Measurements from ENCODE around the gene GOLGA8T.
"Not testable (repeated sequence)": the region's sequence is repeated elsewhere in the genome, so short reads cannot be mapped to it uniquely, and the experiment has no call there.

The GOLGA8T gene, protein sequence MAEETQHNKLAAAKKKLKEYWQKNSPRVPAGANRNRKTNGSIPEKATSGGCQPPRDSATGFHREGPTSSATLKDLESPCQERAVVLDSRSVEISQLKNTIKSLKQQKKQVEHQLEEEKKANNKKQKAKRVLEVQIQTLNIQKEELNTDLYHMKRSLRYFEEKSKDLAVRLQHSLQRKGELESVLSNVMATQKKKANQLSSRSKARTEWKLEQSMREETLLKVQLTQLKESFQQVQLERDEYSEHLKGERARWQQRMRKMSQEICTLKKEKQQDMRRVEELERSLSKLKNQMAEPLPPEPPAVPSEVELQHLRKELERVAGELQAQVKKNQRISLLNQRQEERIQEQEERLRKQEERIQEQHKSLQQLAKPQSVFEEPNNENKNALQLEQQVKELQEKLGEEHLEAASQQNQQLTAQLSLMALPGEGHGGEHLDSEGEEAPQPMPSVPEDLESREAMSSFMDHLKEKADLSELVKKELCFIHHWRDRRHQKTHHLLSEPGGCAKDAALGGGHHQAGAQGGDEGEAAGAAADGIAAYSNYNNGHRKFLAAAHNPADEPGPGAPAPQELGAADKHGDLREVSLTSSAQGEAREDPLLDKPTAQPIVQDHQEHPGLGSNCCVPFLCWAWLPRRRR
- 0.31 reads per million in 2 donors for total RNA-seq

GRCh38 chr15:30134751-30135150 lies at the start of gene GOLGA8T:
Gene GOLGA8T (plus strand): TSS chr15:30135051. CDS start chr15:30135149, 98 bp downstream.
- DNase-seq = not testable (repeated sequence)

GRCh38 chr15:30097827-30098226 lies 37.0 kb upstream of the GOLGA8T start:
- DNase-seq = not testable (repeated sequence)

GRCh38 chr15:30102890-30103289 lies 32.0 kb upstream of the GOLGA8T start:
- DNase-seq = not testable (repeated sequence)

- DNase-seq = not testable (repeated sequence)
These were observed 30.8 kb upstream of the GOLGA8T start for GRCh38 chr15:30103941-30104507.

- not testable (repeated sequence) for DNase-seq
These were observed 24.3 kb upstream of the GOLGA8T start for GRCh38 chr15:30110591-30110990.

- DNase-seq = not testable (repeated sequence)
These were observed 4.8 kb upstream of the GOLGA8T start for GRCh38 chr15:30130066-30130465.

DNA sequence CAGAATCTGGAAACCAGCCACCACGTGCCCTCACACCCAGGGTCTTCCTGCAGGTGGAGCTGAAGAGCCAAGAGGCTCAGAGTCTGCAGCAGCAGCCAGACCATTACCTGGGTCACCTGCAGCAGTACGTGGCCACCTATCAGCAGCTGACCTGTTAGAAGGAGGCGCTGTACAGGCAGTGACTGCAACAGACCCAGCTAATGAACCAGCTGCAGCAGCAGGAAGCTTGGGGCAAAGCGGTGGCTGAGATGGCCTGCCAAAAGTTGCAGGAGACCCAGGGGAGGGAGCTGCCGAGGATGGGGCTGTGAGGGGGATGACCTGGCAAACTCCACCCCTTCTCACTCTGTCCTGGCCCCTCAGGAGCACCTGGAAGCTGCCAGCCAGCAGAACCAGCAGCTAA lies 8.4 kb downstream of the GOLGA8T start:
- not testable (repeated sequence) for DNase-seq

- not testable (repeated sequence) for DNase-seq
These were observed 15.0 kb downstream of the GOLGA8T start for GRCh38 chr15:30149891-30150290.

DNA sequence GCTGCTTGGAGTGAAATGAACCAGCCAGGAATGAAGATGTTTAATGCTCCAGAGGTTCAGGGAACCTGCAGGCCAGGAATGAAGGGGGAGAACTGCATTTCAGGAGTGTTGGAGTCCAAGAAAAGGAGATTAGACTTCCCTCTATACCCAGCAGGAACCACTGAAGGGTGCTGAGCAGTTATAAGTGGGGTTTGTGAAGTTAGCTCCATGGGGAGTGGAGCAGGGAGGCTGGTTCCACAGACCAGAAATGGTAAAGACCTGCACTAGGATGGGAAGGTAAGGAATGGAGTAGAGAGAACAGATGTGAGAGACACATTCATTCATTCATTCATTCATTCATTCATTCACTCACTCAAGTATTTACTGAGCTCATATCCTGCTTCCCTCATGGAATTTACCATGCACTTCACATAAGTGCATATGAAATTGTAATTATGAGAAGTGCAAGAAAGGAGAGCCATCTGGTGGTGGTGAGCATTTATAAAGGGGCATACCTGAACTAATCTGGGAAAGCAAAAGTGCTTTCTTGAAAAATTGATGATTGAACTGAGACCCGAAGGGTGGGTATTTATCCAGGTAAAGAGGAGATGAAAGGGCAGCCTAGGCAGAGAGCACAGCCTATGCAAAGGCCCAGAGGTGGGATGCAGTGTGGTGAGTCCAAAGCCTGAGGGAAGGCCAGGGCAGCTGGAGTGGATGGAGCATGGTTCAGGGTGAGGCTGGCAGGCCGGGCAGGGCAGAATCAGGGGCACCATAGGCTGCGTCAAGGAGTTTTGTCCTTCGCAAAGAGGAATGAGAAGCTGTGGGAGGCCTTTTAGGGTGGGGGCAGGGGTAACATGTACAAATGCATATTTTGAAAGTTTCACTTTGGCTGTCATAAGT lies 27.9 kb downstream of the GOLGA8T start:
- DNase-seq = not testable (repeated sequence)

DNA sequence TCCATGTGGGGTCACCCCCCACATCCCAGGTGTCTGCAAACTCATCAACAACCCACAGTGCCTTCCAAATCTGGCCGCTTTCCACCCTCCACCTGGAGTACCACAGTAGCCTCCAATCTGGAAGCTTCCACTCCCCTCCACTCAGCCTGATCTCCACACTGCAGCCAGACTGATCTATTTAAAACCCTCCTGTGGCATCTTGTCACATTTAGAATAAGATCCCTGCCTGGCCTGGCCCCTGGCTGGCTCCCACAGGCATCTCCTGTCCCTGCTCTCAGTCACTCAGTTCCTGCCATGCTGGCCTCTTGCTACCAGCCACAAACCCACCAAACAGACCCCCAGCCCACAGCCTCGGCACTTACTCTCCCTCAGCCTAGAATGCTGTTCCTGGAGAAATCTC lies 28.9 kb downstream of the GOLGA8T start:
- not testable (repeated sequence) for DNase-seq

DNA sequence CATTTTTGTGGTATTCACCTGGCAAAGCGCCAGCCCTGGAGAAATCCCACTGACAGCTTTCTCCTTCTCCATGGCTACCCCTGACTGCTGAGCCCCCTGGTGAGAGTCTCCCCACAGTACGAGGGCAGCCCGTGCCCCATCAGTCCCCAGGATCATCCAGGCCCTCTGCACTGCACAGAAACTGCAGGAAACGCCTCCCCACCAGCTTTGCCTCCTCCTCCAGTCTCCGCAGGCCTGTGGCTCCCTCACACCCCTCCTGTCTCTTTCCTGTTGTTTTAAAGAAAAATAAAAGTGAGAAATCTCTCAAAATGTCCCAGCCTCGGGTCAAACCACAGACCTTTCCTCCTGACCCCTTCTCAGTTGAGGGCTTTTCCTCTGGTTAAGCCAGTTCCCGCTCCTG lies 29.4 kb downstream of the GOLGA8T start:
- DNase-seq = not testable (repeated sequence)

DNA sequence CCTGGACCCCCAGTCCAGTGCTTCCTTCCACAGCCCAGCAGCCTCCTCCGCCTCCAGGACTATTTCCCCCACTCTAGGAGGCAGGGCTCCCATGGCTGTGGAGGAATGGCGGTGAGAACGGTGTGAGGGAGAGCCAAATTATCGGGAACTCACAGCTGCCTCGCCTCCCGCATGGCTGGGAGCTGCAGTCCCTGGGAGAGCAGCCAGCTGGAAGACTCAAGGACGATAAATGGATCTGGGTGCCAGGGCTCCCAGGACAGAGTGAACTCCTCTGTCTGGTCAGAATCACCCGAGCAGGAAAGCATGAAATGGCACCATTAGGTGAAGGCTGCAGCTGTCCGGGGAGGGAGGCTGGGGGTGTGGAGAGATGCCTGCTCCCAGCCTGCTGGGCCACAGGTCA lies 32.6 kb downstream of the GOLGA8T start:
- DNase-seq = not testable (repeated sequence)

- DNase-seq = not testable (repeated sequence)
These were observed 33.0 kb downstream of the GOLGA8T start for GRCh38 chr15:30167886-30168285.

DNA sequence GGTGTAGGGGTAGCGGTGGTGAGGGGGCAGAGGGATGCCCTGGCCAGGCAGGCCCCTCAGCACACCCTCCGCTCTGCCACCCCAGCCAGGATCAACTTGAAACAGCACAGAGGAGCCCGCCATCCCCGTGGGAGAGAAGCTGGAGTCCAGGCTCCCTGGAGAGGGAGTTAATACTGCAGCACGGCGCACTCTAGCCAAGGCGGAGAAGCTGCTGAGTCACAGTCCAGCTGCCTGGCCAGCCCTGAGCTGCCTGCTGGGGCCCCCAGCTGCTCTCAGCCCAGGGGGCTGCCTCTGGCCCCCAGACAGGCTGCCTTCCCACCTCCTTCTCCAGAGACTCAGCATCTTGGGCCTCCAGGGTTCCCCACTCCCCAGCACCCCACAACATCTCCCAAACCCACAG lies 36.6 kb downstream of the GOLGA8T start:
- not testable (repeated sequence) for DNase-seq

- DNase-seq = not testable (repeated sequence)
These were observed 38.3 kb downstream of the GOLGA8T start for GRCh38 chr15:30173041-30173608.

DNA sequence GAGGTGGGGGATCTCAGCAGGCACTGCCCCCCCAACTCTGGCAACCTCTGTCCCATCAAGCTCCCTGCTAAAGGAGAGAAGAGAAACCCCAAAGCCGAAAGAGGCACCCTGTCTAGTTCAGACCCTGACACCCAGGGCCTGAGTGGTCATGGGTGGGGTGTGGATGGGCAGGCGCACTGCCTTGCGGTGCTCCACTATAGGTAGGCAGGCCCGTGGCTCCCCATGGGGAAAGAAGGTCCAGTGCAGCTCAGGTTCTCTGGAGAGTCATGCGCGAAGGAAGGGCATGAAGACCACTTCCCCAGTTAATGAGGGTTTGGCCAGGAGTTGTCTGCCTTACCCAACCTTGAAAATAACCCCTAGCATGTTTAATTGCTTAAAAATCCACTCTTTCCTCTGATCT lies 40.4 kb downstream of the GOLGA8T start:
- DNase-seq = not testable (repeated sequence)

DNA sequence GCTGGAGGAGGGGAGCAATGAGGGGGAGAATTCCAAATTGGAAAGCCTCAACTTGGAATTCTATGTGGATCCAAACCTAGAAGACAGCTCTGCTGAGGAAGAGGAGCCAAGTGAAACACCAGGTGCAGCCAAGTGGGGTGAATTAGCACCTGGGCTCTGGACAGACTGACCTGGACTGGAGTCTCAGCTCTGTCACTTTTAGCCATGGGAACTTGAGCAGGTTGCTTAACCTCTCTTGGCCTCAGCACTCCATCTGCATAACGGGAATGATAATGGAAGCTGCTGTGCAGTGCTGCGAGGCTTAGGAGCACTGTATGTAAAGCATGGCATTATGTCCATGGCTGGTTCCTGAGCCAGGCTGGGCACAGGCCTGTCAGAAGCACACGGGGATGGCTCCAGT lies 41.8 kb downstream of the GOLGA8T start:
- not testable (repeated sequence) for DNase-seq

- not testable (repeated sequence) for DNase-seq
These were observed 45.0 kb downstream of the GOLGA8T start for GRCh38 chr15:30179814-30180213.

DNA sequence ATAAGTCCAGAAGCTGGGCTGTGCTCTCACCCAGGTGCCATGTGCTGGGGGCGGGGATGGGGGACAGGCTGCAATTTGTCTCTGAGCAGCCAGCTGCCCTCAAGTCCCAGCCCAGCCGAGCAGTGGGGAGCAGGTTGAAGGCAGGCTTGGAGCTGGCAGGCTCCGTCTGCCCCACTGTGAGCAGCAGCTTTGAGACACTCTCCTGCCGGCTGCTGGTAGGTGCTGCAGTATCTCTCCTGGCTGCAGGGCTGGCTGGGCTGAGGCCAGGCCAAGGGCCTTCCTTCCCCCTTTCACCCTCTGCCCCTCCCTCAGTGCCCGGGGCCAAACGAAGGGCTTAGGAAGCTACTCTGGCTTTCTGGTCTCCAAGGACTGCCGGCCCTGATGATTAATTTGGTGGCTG lies 50.6 kb downstream of the GOLGA8T start:
- DNase-seq = not testable (repeated sequence)

DNA sequence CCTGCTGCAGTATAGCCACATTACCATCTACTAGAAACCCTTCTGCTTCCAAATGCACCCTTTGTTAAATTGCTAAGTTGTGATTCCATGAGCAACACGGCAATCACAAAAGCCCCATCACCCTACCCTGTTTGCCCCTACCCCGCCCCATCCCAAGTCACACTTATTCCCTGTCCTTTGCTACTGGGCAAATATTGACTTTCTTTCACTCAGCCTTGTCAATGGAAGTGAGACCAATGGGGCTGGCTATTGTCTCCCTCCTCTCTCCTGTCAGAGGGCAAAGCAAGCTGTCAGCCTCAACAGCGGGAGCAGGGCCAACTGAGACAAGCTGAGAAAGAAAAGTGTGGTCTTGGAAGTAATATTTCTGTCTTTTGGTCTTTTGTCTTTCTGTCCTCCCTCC lies 52.6 kb downstream of the GOLGA8T start:
- not testable (repeated sequence) for DNase-seq

- DNase-seq = not testable (repeated sequence)
These were observed 54.9 kb downstream of the GOLGA8T start for GRCh38 chr15:30189754-30190153.

GRCh38 chr15:30191143-30191542 lies 56.3 kb downstream of the GOLGA8T start:
- not testable (repeated sequence) for DNase-seq
